GM19455 (cell line): ENCODE measurements around the gene CALR3.
A peak's percentile ranks its signal among the peaks of the same experiment; 100 is the strongest.
"Not testable (repeated sequence)": the region's sequence is repeated elsewhere in the genome, so short reads cannot be mapped to it uniquely, and the experiment has no call there.

ENCODE experiments used
- ATAC-seq: cut with Tn5 transposase; IDR thresholded peaks from one replicate; pipeline ENCODE4 v1.9.1; 2021; ENCODE audit not compliant: unreplicated experiment

Gene CALR3

GRCh38 chr19:16497042-16497441 is 1.1 kb upstream of the CALR3 start:
- ATAC-seq, result no peak

- no peak for ATAC-seq
These were observed 631 bp upstream of the CALR3 start for GRCh38 chr19:16496613-16496983.

- ATAC-seq, result not testable (repeated sequence)
These were observed 9.5 kb downstream of the CALR3 start for GRCh38 chr19:16486476-16486875.

GRCh38 chr19:16482745-16483144 is 13.2 kb downstream of the CALR3 start:
- no peak for ATAC-seq

DNA sequence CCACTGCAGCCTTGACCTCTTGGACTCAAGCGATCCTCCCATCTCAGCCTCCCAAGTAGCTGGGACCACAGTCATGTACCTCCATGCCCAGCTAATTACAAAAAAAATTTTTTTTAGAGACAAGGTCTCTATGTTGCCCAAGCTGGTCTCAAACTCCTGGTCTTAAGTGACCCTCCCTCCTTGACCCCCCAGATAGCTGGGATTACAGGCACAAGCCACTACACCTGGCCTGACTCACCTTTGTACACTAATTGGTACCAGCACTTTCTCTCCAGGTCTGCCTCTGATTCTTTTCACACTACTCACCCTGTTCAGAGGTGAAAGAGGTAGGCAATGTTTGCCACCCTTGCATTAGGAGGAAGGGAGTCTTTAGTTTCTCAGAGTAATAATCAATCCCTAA is 18.7 kb downstream of the CALR3 start:
- ATAC-seq, result no peak

DNA sequence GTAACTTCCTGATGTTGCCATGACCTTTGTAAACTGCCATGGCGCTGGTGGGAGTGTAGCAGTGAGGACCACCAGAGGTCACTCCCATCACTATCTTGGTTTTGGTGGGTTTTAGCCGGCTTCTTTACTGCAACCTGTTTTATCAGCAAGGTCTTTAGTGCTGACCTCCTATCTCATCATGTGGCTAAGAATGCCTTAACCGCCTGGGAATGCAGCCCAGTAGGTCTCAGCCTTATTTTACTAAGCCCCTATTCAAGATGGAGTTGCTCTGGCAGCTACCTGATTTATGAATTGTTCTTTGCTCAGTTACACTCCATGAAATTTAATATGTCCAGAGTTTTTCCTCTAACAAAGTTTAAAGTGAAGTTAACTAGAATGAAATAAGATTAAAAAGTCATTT is 19.6 kb downstream of the CALR3 start:
- no peak for ATAC-seq

- ATAC-seq, result no peak
These were observed 22.0 kb downstream of the CALR3 start for GRCh38 chr19:16473875-16474392.

- ATAC-seq, result no peak
These were observed 23.0 kb downstream of the CALR3 start for GRCh38 chr19:16472992-16473391.

GRCh38 chr19:16472559-16472899 is 23.4 kb downstream of the CALR3 start:
- ATAC-seq, result not testable (repeated sequence)

GRCh38 chr19:16470911-16471811 is 24.8 kb downstream of the CALR3 start:
- ATAC-seq, result peak; percentile 27

- no peak for ATAC-seq
These were observed 25.4 kb downstream of the CALR3 start for GRCh38 chr19:16470541-16470910.

DNA sequence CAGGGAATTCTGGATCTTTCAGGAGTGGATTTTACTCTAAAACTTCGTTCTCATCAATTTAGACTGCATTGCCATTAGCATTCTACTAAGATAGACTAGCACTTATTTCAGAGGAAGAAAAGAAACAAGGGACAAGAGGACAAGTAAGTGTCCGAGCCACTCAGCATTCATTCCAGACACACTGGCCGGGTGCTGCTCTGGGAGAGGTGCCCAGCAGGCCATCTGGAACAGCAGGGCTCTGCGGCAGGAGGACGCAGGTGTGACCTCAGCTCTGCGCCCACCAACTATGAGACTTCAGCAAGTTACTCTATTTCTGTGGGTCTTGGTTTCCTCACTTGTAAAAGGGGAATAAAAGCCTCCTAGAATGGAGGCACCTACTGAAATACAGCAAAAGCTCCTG is 28.4 kb downstream of the CALR3 start:
- no peak for ATAC-seq

GRCh38 chr19:16466802-16467427 is 29.1 kb downstream of the CALR3 start:
- ATAC-seq, result not testable (repeated sequence)

DNA sequence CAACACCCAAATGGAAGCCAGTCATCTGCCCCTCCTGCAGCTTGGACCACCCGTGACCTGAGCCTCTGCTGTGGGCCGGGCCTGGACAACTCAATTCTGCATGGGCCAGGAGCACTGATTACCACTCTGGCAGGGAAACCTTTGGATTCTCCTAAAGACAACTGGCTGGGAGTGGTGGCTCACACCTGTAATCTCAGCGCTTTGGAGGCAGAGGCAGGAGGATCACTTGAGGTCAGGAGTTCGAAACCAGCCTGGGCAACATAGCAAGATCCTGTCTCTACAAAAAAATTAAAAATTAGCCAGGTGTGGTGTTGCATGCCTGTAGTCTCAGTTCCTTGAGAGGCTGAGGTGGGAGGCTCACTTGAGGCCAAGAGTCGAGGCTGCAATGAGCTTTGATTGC is 30.7 kb downstream of the CALR3 start:
- no peak for ATAC-seq

- no peak for ATAC-seq
These were observed 31.9 kb downstream of the CALR3 start for GRCh38 chr19:16463991-16464575.

- no peak for ATAC-seq
These were observed 32.5 kb downstream of the CALR3 start for GRCh38 chr19:16463341-16463990.

- ATAC-seq, result no peak
These were observed 33.2 kb downstream of the CALR3 start for GRCh38 chr19:16462757-16463250.

GRCh38 chr19:16461630-16462051 is 34.3 kb downstream of the CALR3 start:
- no peak for ATAC-seq

GRCh38 chr19:16460454-16460853 is 35.5 kb downstream of the CALR3 start:
- ATAC-seq, result no peak

- ATAC-seq, result no peak
These were observed 36.3 kb downstream of the CALR3 start for GRCh38 chr19:16459680-16460079.
